Non-pigmented ciliary epithelial cell (primary cell): ENCODE measurements around the gene CAPZA1.

Source experiments
- DNase-seq: peaks from one replicate; pipeline ENCODE4 v3.0.0-alpha.2; 2010; ENCODE audit warnings: low read depth

CAPZA1 gene

DNA sequence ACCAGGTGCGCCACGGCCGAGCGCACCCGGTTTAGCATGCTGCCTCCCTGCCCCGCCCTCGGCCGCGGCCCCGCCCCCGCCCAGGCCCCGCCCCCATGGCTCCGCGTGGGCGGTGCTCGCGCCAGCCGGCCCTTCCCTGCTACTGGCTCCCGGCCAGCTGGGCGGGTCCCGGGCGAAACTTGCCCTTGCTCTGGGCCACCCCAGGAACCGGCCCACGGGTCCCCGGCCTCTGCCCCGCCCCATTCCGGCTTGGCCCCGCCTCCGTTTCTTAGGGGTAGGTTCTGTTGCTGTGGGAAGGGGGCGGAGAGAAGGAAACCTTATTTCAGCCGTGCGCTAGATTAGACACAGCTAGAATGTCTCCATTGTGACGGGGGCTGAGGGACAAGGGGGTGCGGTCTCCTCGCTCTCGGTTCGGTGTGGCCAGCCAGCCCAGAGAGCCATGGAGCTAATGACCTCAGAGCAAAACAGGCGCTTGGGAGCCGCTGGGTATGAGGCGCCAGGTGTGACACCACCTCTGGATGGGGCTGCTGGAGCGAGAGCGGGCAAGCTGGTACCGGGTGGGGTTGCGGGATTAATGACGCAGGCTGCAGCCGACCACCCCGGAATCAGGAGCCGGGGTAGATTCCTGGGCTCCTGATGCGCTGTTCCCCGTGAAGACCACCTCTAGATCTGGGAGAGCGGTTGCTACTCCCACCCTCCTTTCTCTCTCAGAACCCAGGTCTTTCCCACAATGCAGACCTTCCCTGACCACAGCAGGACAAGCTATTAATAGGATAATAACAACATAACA, 95.8 kb downstream of the CAPZA1 start, which contains the start of gene PPM1J:
Gene PPM1J, minus strand, starts transcription at position 69 of the 790 bp plus-strand sequence. Its CDS starts 31 bp downstream, at position 38.
- no peak for DNase-seq

DNA sequence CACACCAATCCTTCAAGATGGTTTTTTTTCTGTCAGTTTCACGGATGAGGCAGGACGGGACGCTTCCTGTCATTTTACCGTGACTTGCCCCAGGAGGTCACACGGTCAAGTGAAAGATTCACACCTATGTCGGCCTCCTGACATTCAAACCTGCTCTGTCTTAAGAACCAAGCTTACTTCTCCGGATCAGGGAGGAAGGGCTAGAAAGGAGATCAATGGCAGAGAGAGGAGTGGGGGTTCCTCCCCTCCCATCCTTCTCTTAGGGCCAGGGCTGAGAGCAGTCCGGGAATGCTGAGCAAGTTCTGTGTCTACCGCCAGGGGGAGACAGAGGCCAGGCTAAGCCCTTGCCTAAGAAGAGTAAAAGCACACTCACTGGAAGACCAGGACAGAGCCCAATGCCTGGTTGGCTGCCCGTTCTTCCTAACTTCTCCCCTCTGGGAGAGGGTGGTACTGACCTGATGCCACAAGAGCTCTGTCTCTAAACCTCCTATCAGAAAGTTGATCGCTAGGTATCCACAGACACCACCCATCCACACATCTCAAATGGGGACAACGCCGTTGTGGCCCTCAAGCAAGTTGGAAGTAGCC, 96.6 kb downstream of the CAPZA1 start:
- DNase-seq: peak; percentile 72

DNA sequence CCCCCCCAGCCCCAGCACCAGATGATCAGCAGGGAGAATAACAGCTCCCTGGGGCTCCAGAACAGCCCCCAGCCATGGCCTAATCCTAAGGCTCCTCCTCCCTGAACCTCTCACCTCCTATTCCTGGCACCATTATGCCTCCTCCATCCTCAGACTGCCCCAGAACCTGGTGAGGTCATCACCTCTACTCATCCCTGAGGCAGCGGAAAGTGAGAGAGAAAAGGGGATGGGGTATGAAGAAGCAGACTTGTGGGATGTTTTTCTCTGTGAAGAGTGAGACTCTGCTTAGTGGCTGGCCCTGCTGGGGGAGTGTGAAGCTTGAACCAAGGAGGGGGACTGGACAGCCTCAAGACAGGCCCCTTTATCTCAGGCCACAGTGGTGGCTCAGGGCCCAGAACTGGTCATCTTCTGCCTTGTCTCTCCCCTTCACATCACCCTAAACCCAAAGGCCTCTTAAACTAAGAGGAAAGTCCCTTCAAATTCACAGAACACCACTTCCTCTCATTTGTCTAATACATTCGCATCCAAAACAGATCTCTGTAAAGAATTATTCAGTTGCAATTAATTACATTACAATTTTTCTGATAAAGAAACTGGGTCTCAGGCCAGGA, 97.7 kb downstream of the CAPZA1 start:
- DNase-seq: no peak

DNA sequence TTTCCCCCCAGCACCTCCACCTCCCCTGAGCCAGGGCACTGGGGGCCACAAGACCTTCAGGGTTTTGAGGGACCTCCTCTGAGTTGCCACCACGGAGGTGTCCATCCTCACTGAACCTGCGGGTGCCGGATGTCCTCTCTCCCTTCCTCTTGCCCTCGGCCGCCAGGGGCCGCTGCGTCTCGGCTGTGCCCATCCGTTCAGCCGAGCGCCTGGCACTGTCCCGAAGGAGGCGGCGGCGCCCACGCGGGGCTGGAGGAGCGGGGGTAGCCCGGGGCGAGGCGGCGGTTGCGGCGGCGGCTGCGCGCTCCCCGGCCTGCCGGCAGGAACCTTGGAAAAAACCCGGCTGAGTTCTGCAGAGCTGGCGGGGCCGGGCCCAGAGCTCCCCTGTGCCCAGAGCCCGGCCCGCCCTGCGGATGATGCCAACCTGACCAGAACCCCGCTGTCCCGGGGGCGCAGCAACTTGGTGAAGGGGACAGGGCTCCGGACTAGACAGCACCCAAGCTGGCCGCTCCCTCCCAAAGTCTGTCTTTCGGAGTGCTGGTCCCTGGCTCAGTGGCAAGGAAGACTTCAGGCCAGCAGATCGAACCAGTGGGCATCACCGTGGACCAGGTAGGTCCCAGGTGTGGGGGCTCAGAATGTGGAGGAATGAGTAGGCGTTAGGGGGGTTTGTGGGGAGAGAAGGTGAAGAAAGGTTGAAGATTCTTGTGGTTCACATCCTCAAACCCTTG, 99.2 kb downstream of the CAPZA1 start:
- DNase-seq: no peak

DNA sequence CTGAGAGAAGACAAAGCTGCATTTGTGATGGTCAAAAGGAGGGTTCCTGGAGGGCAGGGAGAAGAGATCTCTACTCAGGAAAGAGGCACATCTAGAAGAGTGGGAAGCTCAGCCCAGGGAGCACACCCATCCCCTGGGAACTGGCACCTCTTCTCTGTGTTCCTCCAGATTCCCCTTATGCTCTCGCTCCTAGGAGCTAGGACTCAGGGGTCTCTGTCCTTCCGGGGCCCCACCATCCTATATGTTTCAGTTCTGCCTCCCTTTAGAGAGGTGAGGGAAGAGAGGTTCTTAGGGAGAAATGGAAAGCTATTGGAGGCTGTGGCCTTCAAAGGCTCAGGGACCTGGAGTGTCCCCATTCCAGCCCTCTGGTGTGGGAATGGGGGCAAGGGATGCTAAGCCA, 100.1 kb downstream of the CAPZA1 start:
- DNase-seq: no peak

GRCh38 chr1:112720800-112721199, 101.2 kb downstream of the CAPZA1 start:
- DNase-seq: no peak
